Smooth muscle cell (in vitro differentiated cells): ENCODE data around the gene JADE2. TPM values are rescaled to one million over a fixed set of nuclear protein-coding genes. Genes with fewer than 3 reads are reported as not detected.
A peak's percentile ranks its signal among the peaks of the same experiment; 100 is the strongest.

Experiments used
- DNase-seq: peaks from one replicate; lab custom pipeline; 2025; ENCODE audit not compliant: unreplicated experiment; lab: John Stamatoyannopoulos, UW
- H2AFZ ChIP-seq: fragments of 200-600 bp; sonication (generic); 2 replicates; pipeline ENCODE4 v1.6.0; 2016; ENCODE audit warnings: antibody characterized with exemption, low read depth, mild to moderate bottlenecking
- H3F3A ChIP-seq: fragments of 200-600 bp; sonication (generic); 2 replicates; pipeline ENCODE4 v1.6.0; 2017; ENCODE audit warnings: antibody characterized with exemption, low read depth
- H3K27ac ChIP-seq: fragments of 200-600 bp; sonication (generic); 2 replicates; pipeline ENCODE4 v1.5.1; 2016; ENCODE audit warnings: low read depth, mild to moderate bottlenecking
- H3K27me3 ChIP-seq: fragments of 200-600 bp; sonication (generic); 2 replicates; pipeline ENCODE4 v1.6.1; 2016; ENCODE audit warnings: low read depth, mild to moderate bottlenecking
- H3K36me3 ChIP-seq: fragments of 200-600 bp; sonication (generic); 2 replicates; pipeline ENCODE4 v1.5.1; 2016; ENCODE audit warnings: low read depth
- H3K4me1 ChIP-seq: fragments of 200-600 bp; sonication (generic); 2 replicates; pipeline ENCODE4 v1.5.1; 2016; ENCODE audit warnings: low read depth
- H3K4me2 ChIP-seq: fragments of 200-600 bp; sonication (generic); 2 replicates; pipeline ENCODE4 v1.6.0; 2016; ENCODE audit warnings: mild to moderate bottlenecking
- H3K4me3 ChIP-seq: fragments of 200-600 bp; sonication (generic); 2 replicates; pipeline ENCODE4 v1.5.1; 2016; ENCODE audit warnings: mild to moderate bottlenecking
- H3K79me2 ChIP-seq: fragments of 200-600 bp; sonication (generic); 2 replicates; pipeline ENCODE4 v1.6.0; 2016; ENCODE audit warnings: low read depth, mild to moderate bottlenecking
- H3K9ac ChIP-seq: fragments of 200-600 bp; sonication (generic); 2 replicates; pipeline ENCODE4 v1.6.0; 2016; ENCODE audit warnings: low read depth
- H3K9me3 ChIP-seq: fragments of 200-600 bp; sonication (generic); replicated peaks from 2 replicates; pipeline ENCODE4 v1.5.1; 2016; ENCODE audit warnings: low read depth
- H4K20me1 ChIP-seq: fragments of 200-600 bp; sonication (generic); 2 replicates; pipeline ENCODE4 v1.6.0; 2016; ENCODE audit warnings: low read depth
- CTCF ChIP-seq: fragments of 200-600 bp; sonication (generic); IDR thresholded peaks from 2 replicates; pipeline ENCODE4 v1.5.1; 2017; ENCODE audit warnings: borderline replicate concordance, mild to moderate bottlenecking, antibody characterized with exemption; ENCODE audit not compliant: insufficient read depth, poor library complexity, severe bottlenecking
- WGBS: methylation state at CpG from one replicate; pipeline ENCODE4 v1.1.7; 2016; ENCODE audit warnings: low lambda C conversion rate; 5-methylcytosine and 5-hydroxymethylcytosine counted together
- polyA plus RNA-seq: library from polyadenylated mRNA; unstranded; fragments of >200 nt; fragmentation: Nextera tagmentation; extraction: Ambion mirVana; gene quantifications from 2 replicates; pipeline ENCODE4 v1.2.1, GENCODE V29; 2016
- total RNA-seq: library from RNA; depleted of rRNA; stranded (reverse); fragments of >200 nt; gene quantifications from 2 replicates; pipeline ENCODE4 v1.2.3, GENCODE V29; 2014

The JADE2 gene
- total and polyA plus RNA-seq, 2 experiments from 2014 or later, result 4.3 to 18.0 TPM

- no peak for TF ChIP-seq CTCF
- Histone ChIP-seq H3K4me3 (peak overlapping the region; percentile 92), H3F3A (peaks cover 9% of the 10 kb centered on the region), H3K27ac (peak overlapping the region; percentile 39), H3K4me1 (peaks cover 12% of the 10 kb centered on the region), H3K9me3 (no peaks in the 10 kb centered on the region), H3K79me2 (peaks cover 40% of the 10 kb centered on the region), H3K9ac (peak overlapping the region; percentile 23), H3K4me2 (peak overlapping the region; percentile 98), H3K27me3 (no peaks in the 10 kb centered on the region), H3K36me3 (no peaks in the 10 kb centered on the region), H2AFZ (peak overlapping the region; percentile 84), H4K20me1 (peaks cover 29% of the 10 kb centered on the region)
- DNase-seq, result no peak
- 32% methylated on average over 14 of the region's 14 CpGs for WGBS
These were observed 2.5 kb downstream of the JADE2 start for GRCh38 chr5:134527961-134528424.

- H3K79me2 ChIP-seq, result peaks cover 40% of the 10 kb centered on the region
These were observed 3.1 kb downstream of the JADE2 start for GRCh38 chr5:134528556-134528955.

GRCh38 chr5:134529460-134529859, 4.0 kb downstream of the JADE2 start:
- peaks cover 41% of the 10 kb centered on the region for H4K20me1 ChIP-seq
- DNase-seq, result no peak
- no peaks in the 10 kb centered on the region for H3K36me3 ChIP-seq
- H3F3A ChIP-seq, result no peaks in the 10 kb centered on the region
- H3K9me3 ChIP-seq, result no peaks in the 10 kb centered on the region
- no peak overlapping the region for H3K4me2 ChIP-seq
- no peak overlapping the region for H3K27ac ChIP-seq
- H2AFZ ChIP-seq, result no peak overlapping the region
- H3K79me2 ChIP-seq, result peaks cover 40% of the 10 kb centered on the region
- peaks cover 12% of the 10 kb centered on the region for H3K4me1 ChIP-seq
- H3K9ac ChIP-seq, result no peak overlapping the region
- H3K4me3 ChIP-seq, result no peak overlapping the region
- H3K27me3 ChIP-seq, result no peaks in the 10 kb centered on the region
- 96% methylated on average over 6 of the region's 6 CpGs for WGBS
- no peak for TF ChIP-seq CTCF

More at GRCh38 chr5:134528556-134528955, 3.1 kb downstream of the JADE2 start:
- Histone ChIP-seq H3K27me3 (no peaks in the 10 kb centered on the region), H3K4me2 (peak overlapping the region; percentile 98), H2AFZ (no peak overlapping the region), H3K9ac (no peak overlapping the region), H3K9me3 (no peaks in the 10 kb centered on the region), H3K27ac (no peak overlapping the region), H4K20me1 (peaks cover 34% of the 10 kb centered on the region), H3K36me3 (no peaks in the 10 kb centered on the region), H3K4me3 (no peak overlapping the region), H3K4me1 (peaks cover 12% of the 10 kb centered on the region), H3F3A (peaks cover 5% of the 10 kb centered on the region)
- TF ChIP-seq CTCF, result no peak
- WGBS, result 78% methylated on average over 4 of the region's 4 CpGs
- no peak for DNase-seq

GRCh38 chr5:134530301-134531077, 5.0 kb downstream of the JADE2 start:
- TF ChIP-seq CTCF, result no peak
- Histone ChIP-seq H3K4me1 (peaks cover 6% of the 10 kb centered on the region), H3K79me2 (peaks cover 40% of the 10 kb centered on the region), H4K20me1 (peaks cover 47% of the 10 kb centered on the region), H3K9me3 (no peaks in the 10 kb centered on the region), H2AFZ (no peak overlapping the region), H3K9ac (no peak overlapping the region), H3F3A (no peaks in the 10 kb centered on the region), H3K4me3 (no peak overlapping the region), H3K36me3 (no peaks in the 10 kb centered on the region), H3K4me2 (no peak overlapping the region), H3K27me3 (no peaks in the 10 kb centered on the region), H3K27ac (no peak overlapping the region)
- no peak for DNase-seq
- 68% methylated on average over 8 of the region's 8 CpGs for WGBS
